Measurements from ENCODE around the gene WDR49.

DNA sequence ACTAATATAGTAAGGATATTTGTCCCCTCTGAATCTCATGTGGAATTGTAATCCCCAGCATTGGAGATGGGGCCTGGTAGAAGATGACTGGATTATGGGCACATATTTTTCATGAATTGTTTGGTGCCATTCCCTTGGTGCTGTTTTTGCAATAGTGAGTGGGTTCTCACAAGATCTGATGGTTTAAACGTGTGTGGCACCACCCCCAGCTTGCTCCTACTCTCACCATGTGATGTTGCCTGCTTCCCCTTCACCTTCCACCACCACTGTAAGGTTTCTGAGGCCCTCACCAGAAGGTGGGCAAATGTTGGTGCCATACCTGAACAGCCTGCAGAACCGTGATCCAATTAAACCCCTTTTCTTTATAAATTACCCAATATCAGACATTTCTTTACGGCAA, 151.8 kb downstream of the WDR49 start:
- no peak for TF ChIP-seq POLR2A (IDR thresholded peaks at IDR 0.05)
- TF ChIP-seq, protein P1, sequence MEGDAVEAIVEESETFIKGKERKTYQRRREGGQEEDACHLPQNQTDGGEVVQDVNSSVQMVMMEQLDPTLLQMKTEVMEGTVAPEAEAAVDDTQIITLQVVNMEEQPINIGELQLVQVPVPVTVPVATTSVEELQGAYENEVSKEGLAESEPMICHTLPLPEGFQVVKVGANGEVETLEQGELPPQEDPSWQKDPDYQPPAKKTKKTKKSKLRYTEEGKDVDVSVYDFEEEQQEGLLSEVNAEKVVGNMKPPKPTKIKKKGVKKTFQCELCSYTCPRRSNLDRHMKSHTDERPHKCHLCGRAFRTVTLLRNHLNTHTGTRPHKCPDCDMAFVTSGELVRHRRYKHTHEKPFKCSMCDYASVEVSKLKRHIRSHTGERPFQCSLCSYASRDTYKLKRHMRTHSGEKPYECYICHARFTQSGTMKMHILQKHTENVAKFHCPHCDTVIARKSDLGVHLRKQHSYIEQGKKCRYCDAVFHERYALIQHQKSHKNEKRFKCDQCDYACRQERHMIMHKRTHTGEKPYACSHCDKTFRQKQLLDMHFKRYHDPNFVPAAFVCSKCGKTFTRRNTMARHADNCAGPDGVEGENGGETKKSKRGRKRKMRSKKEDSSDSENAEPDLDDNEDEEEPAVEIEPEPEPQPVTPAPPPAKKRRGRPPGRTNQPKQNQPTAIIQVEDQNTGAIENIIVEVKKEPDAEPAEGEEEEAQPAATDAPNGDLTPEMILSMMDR (IDR thresholded peaks at IDR 0.05), result no peak

All from vagina (tissue), 2 donors.